ENCODE measurements around the gene FGD6. TPM values are rescaled to one million over a fixed set of nuclear protein-coding genes. Genes with fewer than 3 reads are reported as not detected.

The FGD6 gene
- polyA plus RNA-seq, 1 experiment: 2.1 TPM

GRCh38 chr12:95202691-95203486, 14.4 kb downstream of the FGD6 start:
- no peaks in the 10 kb centered on the region for H3K36me3 ChIP-seq (ENCODE audit: control insufficient read depth, insufficient read depth, low read length)
- DNase-seq (ENCODE audit: low read depth): no peak
- CTCF ChIA-PET: interaction anchor here (2.0 kb wide), 1 partner anchor 14 kb away, joined by 7 read pairs; the partner anchor contains the start of genes FGD6 and VEZT
- H3K27me3 ChIP-seq (ENCODE audit: control insufficient read depth, insufficient read depth, low read length): no peaks in the 10 kb centered on the region
- no peak overlapping the region for H3K4me3 ChIP-seq (ENCODE audit: low read depth, low read length)
- POLR2A ChIA-PET: no interaction called here
- TF ChIP-seq CTCF (IDR thresholded peaks at IDR 0.05; ENCODE audit: insufficient read depth, low read depth, low read length): no peak

DNA sequence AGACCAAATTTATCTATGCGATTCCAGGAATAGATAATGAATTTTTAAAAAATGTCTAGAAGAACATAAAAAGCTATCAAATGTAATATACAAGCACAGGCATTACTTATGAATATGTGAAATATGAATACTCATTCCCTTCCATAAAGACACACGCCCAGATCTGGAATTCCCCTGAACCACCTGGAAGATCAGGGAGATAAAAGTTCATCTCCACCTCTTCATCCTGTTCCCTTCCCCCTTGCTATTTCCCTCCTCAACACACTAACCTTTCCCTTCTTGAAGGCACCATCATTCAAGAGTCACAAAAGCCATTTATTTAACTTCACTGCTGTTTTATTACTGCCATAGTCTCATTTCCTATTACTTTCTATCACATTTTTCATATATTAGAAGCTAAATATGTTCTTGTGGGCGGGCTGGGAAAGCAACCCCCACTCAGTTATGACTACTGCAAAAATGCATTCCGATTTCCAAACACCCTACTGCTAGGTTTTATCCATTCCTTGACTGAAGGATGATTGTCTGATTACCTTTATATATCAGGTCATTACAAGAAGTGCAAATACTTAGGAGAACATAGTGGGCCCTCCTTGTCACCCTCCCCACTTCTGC, 16.1 kb downstream of the FGD6 start:
- TF ChIP-seq CTCF (IDR thresholded peaks at IDR 0.05; ENCODE audit: insufficient read depth, low read depth, low read length): no peak
- H3K27me3 ChIP-seq (ENCODE audit: control insufficient read depth, insufficient read depth, low read length): no peaks in the 10 kb centered on the region
- H3K4me3 ChIP-seq (ENCODE audit: low read depth, low read length): no peak overlapping the region
- CTCF ChIA-PET: interaction anchor here (0.6 to 2.3 kb wide), 5 partner anchors 9 to 388 kb away, joined by 3 to 8 read pairs (median 4); partner anchors contain the start of genes FGD6 and VEZT
- POLR2A ChIA-PET: interaction anchor here (0.6 kb wide), 1 partner anchor 115 kb away, joined by 6 read pairs; no protein-coding TSS in a partner anchor
- H3K36me3 ChIP-seq (ENCODE audit: control insufficient read depth, insufficient read depth, low read length): no peaks in the 10 kb centered on the region
- no peak for DNase-seq (ENCODE audit: low read depth)

DNA sequence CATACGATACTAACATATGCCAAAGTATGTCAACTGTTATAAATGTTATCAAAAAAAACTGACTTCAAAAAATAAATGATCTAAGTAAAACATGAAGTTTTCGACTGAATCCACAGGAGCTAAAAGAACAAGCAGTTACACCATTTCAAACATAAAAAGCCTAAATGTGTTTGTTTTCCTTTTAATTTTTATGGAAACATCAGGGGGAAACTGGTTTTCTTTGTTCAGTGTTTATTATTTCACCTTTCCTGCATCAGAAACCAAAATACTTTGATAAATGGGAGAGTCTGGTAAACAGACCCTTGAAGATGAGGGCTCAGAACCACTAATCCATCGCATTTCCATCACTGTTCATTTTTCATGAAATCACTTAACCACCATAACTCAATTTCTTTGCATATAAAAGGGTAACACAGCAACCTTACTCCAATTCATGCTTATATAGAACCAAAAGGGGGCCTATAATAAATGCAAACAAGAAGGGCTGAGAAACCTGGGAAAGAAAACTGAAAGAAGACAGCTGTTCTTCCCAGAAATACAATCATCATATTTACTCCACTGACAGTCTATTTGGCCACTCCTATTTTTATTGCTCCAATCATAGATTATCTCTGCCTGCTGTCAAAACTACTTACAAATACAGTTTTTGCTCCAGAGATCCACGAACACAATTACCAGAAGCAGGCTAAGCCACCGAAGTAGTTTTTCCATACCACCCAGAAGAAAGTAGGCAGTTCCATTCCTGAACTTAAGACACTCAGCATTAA, 17.0 kb downstream of the FGD6 start:
- no peak for TF ChIP-seq CTCF (IDR thresholded peaks at IDR 0.05; ENCODE audit: insufficient read depth, low read depth, low read length)
- CTCF ChIA-PET: interaction anchor here (2.0 to 2.3 kb wide), 2 partner anchors 17 to 27 kb away, joined by 4 to 7 read pairs; partner anchors contain the start of genes FGD6 and VEZT
- POLR2A ChIA-PET: no interaction called here
- Histone ChIP-seq H3K4me3 (ENCODE audit: low read depth, low read length) (no peak overlapping the region), H3K36me3 (ENCODE audit: control insufficient read depth, insufficient read depth, low read length) (no peaks in the 10 kb centered on the region), H3K27me3 (ENCODE audit: control insufficient read depth, insufficient read depth, low read length) (no peaks in the 10 kb centered on the region)
- DNase-seq (ENCODE audit: low read depth): no peak

DNA sequence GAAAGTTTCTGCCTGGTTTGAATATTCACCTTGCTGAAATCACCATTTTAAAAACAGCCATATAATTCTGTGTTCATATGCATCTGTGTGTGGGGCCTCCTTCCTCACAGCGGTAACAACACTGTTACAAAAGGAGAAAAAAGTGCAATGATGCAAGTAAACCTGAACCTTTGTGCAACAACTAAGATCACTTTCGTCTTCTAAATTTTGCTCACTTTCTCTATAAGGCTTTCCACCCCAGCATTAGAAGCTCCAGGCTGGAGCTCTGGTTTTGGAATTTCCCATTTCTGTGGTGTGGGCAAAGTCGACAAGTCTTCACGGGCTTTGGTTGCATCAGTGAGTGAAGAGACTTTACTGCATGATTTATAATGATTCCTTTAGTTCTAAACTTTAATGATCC, 18.4 kb downstream of the FGD6 start:
- DNase-seq (ENCODE audit: low read depth): no peak

More for the DNA sequence above, 18.4 kb downstream of the FGD6 start:
- CTCF ChIA-PET: interaction anchor here (2.3 kb wide), 1 partner anchor 26 kb away, joined by 4 read pairs; no protein-coding TSS in a partner anchor
- POLR2A ChIA-PET: no interaction called here
- no peaks in the 10 kb centered on the region for H3K27me3 ChIP-seq (ENCODE audit: control insufficient read depth, insufficient read depth, low read length)
- no peak for TF ChIP-seq CTCF (IDR thresholded peaks at IDR 0.05; ENCODE audit: insufficient read depth, low read depth, low read length)
- H3K4me3 ChIP-seq (ENCODE audit: low read depth, low read length): no peak overlapping the region
- H3K36me3 ChIP-seq (ENCODE audit: control insufficient read depth, insufficient read depth, low read length): no peaks in the 10 kb centered on the region
